Measurements from ENCODE around the gene MED15.
"Not testable (repeated sequence)": the region's sequence is repeated elsewhere in the genome, so short reads cannot be mapped to it uniquely, and the experiment has no call there.

MED15 gene

DNA sequence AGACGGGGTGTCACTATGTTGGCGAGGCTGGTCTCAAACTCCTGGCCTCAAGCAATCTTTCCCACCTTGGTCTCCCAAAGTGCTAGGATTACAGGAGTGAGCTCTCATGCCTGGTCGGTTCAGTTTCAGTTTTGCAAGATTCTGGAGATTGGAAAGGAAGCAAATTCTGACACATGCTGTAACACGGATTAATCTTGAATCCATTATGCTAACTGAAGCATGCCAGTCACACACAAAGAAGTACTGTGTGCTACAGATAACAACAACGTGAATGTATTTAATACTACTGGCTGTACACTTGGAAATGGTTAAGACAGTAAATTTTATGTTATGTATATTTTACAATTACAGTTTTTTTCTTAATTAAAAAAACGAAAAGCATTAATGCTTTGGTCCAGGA lies 107.6 kb downstream of the MED15 start:
- Histone ChIP-seq H3K36me3 (ENCODE audit: control insufficient read depth in 2 of 2, insufficient read depth in 2 of 2, low read length in 2 of 2) (no peaks in the 10 kb centered on the region), H3K4me3 (ENCODE audit: low read length in 2 of 2) (no peak overlapping the region)

GRCh38 chr22:20615533-20616450 lies 108.4 kb downstream of the MED15 start:
- Histone ChIP-seq H3K9ac (ENCODE audit: low read depth in 1 of 2, low read length in 2 of 2) (no peak overlapping the region), H3K36me3 (ENCODE audit: control insufficient read depth in 2 of 2, insufficient read depth in 2 of 2, low read length in 2 of 2) (no peaks in the 10 kb centered on the region), H3K9me3 (ENCODE audit: control insufficient read depth in 2 of 2, low read length in 2 of 2) (no peaks in the 10 kb centered on the region), H3K4me1 (ENCODE audit: control insufficient read depth in 2 of 2, insufficient read depth in 2 of 2, low read length in 2 of 2) (no peaks in the 10 kb centered on the region), H3K4me3 (ENCODE audit: low read length in 2 of 2) (no peak overlapping the region), H3K27me3 (ENCODE audit: control insufficient read depth in 2 of 2, insufficient read depth in 2 of 2, low read length in 2 of 2) (no peaks in the 10 kb centered on the region), H3K27ac (ENCODE audit: low read depth in 2 of 2, low read length in 2 of 2) (no peak overlapping the region)

More for the DNA sequence above, 107.6 kb downstream of the MED15 start:
- Histone ChIP-seq H3K9me3 (ENCODE audit: control insufficient read depth in 2 of 2, low read length in 2 of 2) (no peaks in the 10 kb centered on the region), H3K27ac (ENCODE audit: low read depth in 2 of 2, low read length in 2 of 2) (no peak overlapping the region), H3K4me1 (ENCODE audit: control insufficient read depth in 2 of 2, insufficient read depth in 2 of 2, low read length in 2 of 2) (no peaks in the 10 kb centered on the region), H3K9ac (ENCODE audit: low read depth in 1 of 2, low read length in 2 of 2) (no peak overlapping the region), H3K27me3 (ENCODE audit: control insufficient read depth in 2 of 2, insufficient read depth in 2 of 2, low read length in 2 of 2) (no peaks in the 10 kb centered on the region)

DNA sequence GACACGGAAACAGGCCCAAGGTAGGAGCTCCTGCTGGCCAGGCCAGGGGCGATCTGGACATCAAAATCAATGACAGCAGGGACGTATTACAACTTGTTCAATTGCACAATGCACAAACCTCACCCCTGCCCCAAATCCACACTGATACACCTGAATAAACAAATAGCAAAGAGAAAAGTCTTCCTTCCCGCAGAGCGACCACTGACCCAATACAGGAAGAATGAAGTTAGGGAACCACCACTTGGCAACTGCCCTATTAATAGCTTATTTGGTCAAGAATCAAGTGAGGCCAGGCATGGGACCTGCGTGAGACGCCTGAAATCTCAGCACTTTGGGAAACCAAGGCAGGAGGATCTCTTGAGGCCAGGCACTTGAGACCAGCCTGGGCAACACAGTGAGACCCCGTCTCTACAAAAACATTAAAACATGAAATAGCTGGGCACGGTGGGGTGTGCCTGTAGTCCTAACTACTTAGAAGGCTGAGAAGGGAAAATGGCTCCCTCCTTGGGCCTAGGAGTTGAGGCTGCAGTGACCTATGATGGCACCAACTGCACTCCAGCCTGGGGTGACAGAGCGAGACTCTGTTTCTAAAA lies 109.1 kb downstream of the MED15 start:
- Histone ChIP-seq H3K27ac (ENCODE audit: low read depth in 2 of 2, low read length in 2 of 2) (no peak overlapping the region), H3K9me3 (ENCODE audit: control insufficient read depth in 2 of 2, low read length in 2 of 2) (no peaks in the 10 kb centered on the region), H3K27me3 (ENCODE audit: control insufficient read depth in 2 of 2, insufficient read depth in 2 of 2, low read length in 2 of 2) (no peaks in the 10 kb centered on the region), H3K9ac (ENCODE audit: low read depth in 1 of 2, low read length in 2 of 2) (no peak overlapping the region), H3K36me3 (ENCODE audit: control insufficient read depth in 2 of 2, insufficient read depth in 2 of 2, low read length in 2 of 2) (no peaks in the 10 kb centered on the region), H3K4me3 (ENCODE audit: low read length in 2 of 2) (no peak overlapping the region), H3K4me1 (ENCODE audit: control insufficient read depth in 2 of 2, insufficient read depth in 2 of 2, low read length in 2 of 2) (no peaks in the 10 kb centered on the region)

DNA sequence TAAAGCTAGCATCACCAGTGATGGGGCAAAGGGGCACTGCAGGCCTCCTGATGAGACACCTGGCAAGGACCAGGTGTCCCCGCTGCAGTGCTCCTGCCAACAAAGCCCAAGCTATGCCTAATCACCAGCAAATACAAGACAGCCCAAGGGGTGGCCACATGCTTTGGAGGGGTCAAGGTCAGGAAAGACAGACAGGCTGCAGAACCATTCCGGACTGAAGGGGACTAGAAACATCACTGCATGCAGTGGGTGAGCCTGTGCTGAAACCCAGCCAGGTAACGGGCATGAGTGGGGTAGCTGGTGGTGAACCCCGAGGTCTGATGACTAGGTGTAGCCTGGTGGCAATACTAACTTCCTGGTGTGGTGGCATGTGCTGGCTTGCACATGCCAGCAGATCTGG lies 111.1 kb downstream of the MED15 start:
- no peak overlapping the region for H3K9ac ChIP-seq (ENCODE audit: low read depth in 1 of 2, low read length in 2 of 2)
- H3K27ac ChIP-seq (ENCODE audit: low read depth in 2 of 2, low read length in 2 of 2), result no peak overlapping the region

GRCh38 chr22:20619045-20619892 lies 111.9 kb downstream of the MED15 start:
- Histone ChIP-seq H3K4me3 (ENCODE audit: low read length in 2 of 2) (no peak overlapping the region), H3K27me3 (ENCODE audit: control insufficient read depth in 2 of 2, insufficient read depth in 2 of 2, low read length in 2 of 2) (no peaks in the 10 kb centered on the region), H3K9ac (ENCODE audit: low read depth in 1 of 2, low read length in 2 of 2) (no peak overlapping the region), H3K4me1 (ENCODE audit: control insufficient read depth in 2 of 2, insufficient read depth in 2 of 2, low read length in 2 of 2) (no peaks in the 10 kb centered on the region), H3K27ac (ENCODE audit: low read depth in 2 of 2, low read length in 2 of 2) (no peak overlapping the region), H3K36me3 (ENCODE audit: control insufficient read depth in 2 of 2, insufficient read depth in 2 of 2, low read length in 2 of 2) (no peaks in the 10 kb centered on the region), H3K9me3 (ENCODE audit: control insufficient read depth in 2 of 2, low read length in 2 of 2) (no peaks in the 10 kb centered on the region)

More for the DNA sequence above, 111.1 kb downstream of the MED15 start:
- Histone ChIP-seq H3K4me1 (ENCODE audit: control insufficient read depth in 2 of 2, insufficient read depth in 2 of 2, low read length in 2 of 2) (no peaks in the 10 kb centered on the region), H3K27me3 (ENCODE audit: control insufficient read depth in 2 of 2, insufficient read depth in 2 of 2, low read length in 2 of 2) (no peaks in the 10 kb centered on the region), H3K36me3 (ENCODE audit: control insufficient read depth in 2 of 2, insufficient read depth in 2 of 2, low read length in 2 of 2) (no peaks in the 10 kb centered on the region), H3K9me3 (ENCODE audit: control insufficient read depth in 2 of 2, low read length in 2 of 2) (no peaks in the 10 kb centered on the region), H3K4me3 (ENCODE audit: low read length in 2 of 2) (no peak overlapping the region)

DNA sequence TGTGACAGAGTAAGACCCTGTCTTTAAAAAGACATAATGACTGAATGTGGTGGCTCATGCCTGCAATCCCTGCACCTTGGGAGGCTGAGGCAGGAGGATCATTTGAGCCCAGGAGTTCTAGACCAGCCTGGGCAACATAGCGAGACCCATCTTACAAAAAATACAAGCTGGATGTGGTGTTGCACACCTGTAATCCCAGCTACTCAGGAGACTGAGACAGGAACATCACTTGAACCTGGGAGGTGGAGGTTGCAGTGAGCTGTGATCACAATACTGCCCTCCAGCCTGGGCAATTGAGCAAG lies 112.4 kb downstream of the MED15 start:
- not testable (repeated sequence) for H3K9ac ChIP-seq (ENCODE audit: low read depth in 1 of 2, low read length in 2 of 2); H3K27me3 ChIP-seq (ENCODE audit: control insufficient read depth in 2 of 2, insufficient read depth in 2 of 2, low read length in 2 of 2); H3K4me1 ChIP-seq (ENCODE audit: control insufficient read depth in 2 of 2, insufficient read depth in 2 of 2, low read length in 2 of 2); H3K4me3 ChIP-seq (ENCODE audit: low read length in 2 of 2); H3K36me3 ChIP-seq (ENCODE audit: control insufficient read depth in 2 of 2, insufficient read depth in 2 of 2, low read length in 2 of 2); H3K27ac ChIP-seq (ENCODE audit: low read depth in 2 of 2, low read length in 2 of 2); H3K9me3 ChIP-seq (ENCODE audit: control insufficient read depth in 2 of 2, low read length in 2 of 2)

DNA sequence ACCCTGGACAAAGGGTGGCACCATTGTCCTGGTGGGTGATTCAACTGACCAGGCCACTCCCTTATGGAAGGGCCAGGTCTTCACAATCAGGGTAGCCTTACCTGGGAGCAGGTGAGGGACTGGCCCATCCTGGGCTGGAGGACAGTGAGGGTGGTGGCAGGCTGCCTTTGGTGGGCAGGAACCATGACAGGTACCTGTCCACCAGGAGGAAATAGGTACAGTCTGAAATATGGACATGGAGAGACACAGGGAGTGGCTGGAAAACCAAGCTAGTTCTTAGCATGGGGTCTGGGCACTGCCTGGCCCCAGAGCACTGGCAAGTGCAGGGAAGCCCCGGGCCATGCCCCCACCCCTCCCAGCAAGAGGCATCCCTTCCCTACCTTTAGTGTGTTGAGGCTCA lies 113.8 kb downstream of the MED15 start:
- Histone ChIP-seq H3K9me3 (ENCODE audit: control insufficient read depth in 2 of 2, low read length in 2 of 2) (no peaks in the 10 kb centered on the region), H3K9ac (ENCODE audit: low read depth in 1 of 2, low read length in 2 of 2) (no peak overlapping the region)

DNA sequence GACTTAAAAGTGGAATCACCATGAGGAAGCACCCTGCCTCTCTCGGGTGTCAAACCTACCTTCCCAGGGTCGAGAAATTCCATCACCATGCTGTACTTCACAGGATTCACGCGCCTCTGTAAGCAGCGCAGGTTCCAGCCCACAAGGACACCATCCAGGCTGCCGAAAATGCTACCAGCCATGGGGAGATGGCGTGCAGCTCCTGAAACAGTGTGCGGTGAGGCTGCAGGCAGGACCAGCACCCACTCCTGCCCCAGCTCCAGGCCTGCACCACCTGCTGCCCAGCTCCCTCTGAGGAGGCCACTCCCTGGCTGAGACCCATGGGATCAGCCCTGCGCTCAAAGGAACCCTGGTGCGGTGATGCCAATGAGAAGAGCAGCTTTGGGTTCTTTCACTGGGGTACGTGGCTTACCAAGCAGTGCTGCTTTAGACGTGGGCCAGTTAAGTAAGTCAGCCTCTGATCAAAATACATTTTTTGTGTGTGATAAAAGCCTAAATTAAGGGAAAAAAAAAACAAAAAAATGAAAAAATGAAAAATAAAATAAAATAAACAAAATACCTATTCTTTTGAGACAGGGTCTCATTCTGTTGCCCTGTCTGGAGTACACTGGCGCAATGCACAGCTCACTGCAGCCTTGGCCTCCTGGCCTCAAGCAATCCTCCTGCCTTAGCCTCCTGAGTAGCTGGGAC lies 115.4 kb downstream of the MED15 start:
- H3K4me1 ChIP-seq (ENCODE audit: control insufficient read depth in 2 of 2, insufficient read depth in 2 of 2, low read length in 2 of 2), result no peaks in the 10 kb centered on the region
- no peak overlapping the region for H3K4me3 ChIP-seq (ENCODE audit: low read length in 2 of 2)
- no peaks in the 10 kb centered on the region for H3K27me3 ChIP-seq (ENCODE audit: control insufficient read depth in 2 of 2, insufficient read depth in 2 of 2, low read length in 2 of 2)
- no peak overlapping the region for H3K9ac ChIP-seq (ENCODE audit: low read depth in 1 of 2, low read length in 2 of 2)
- no peaks in the 10 kb centered on the region for H3K9me3 ChIP-seq (ENCODE audit: control insufficient read depth in 2 of 2, low read length in 2 of 2)
- no peak overlapping the region for H3K27ac ChIP-seq (ENCODE audit: low read depth in 2 of 2, low read length in 2 of 2)
- H3K36me3 ChIP-seq (ENCODE audit: control insufficient read depth in 2 of 2, insufficient read depth in 2 of 2, low read length in 2 of 2), result no peaks in the 10 kb centered on the region

More for the DNA sequence above, 113.8 kb downstream of the MED15 start:
- H3K27ac ChIP-seq (ENCODE audit: low read depth in 2 of 2, low read length in 2 of 2), result no peak overlapping the region
- H3K4me3 ChIP-seq (ENCODE audit: low read length in 2 of 2), result no peak overlapping the region
- H3K4me1 ChIP-seq (ENCODE audit: control insufficient read depth in 2 of 2, insufficient read depth in 2 of 2, low read length in 2 of 2), result no peaks in the 10 kb centered on the region
- H3K36me3 ChIP-seq (ENCODE audit: control insufficient read depth in 2 of 2, insufficient read depth in 2 of 2, low read length in 2 of 2), result no peaks in the 10 kb centered on the region
- no peaks in the 10 kb centered on the region for H3K27me3 ChIP-seq (ENCODE audit: control insufficient read depth in 2 of 2, insufficient read depth in 2 of 2, low read length in 2 of 2)

DNA sequence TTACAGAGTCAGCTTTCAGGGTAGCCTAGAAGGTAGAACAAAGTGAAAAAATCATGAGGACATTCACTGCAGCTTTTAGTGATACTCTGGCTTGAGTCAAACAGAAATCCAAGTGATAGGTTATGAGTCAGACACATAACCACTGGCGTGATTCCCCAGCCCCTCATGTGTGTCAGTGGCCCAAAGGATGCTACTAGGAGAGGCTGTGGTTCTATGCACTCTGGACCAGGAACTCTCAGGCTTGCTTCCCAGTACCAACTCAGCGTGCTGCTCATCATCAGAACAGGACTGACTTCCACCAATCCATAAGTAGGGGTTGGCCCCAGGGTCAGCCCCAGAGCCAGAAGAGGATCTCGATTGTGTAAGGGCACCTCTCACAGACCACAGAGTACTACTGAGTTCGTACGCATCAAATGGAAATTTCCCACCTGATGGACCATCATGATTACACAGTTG lies 116.8 kb downstream of the MED15 start:
- H3K27me3 ChIP-seq (ENCODE audit: control insufficient read depth in 2 of 2, insufficient read depth in 2 of 2, low read length in 2 of 2), result no peaks in the 10 kb centered on the region

More for the DNA sequence above, 116.8 kb downstream of the MED15 start:
- no peak overlapping the region for H3K9ac ChIP-seq (ENCODE audit: low read depth in 1 of 2, low read length in 2 of 2)
- H3K9me3 ChIP-seq (ENCODE audit: control insufficient read depth in 2 of 2, low read length in 2 of 2), result no peaks in the 10 kb centered on the region
- H3K27ac ChIP-seq (ENCODE audit: low read depth in 2 of 2, low read length in 2 of 2), result no peak overlapping the region
- no peaks in the 10 kb centered on the region for H3K4me1 ChIP-seq (ENCODE audit: control insufficient read depth in 2 of 2, insufficient read depth in 2 of 2, low read length in 2 of 2)
- H3K36me3 ChIP-seq (ENCODE audit: control insufficient read depth in 2 of 2, insufficient read depth in 2 of 2, low read length in 2 of 2), result no peaks in the 10 kb centered on the region
- H3K4me3 ChIP-seq (ENCODE audit: low read length in 2 of 2), result no peak overlapping the region

Data from mucosa of rectum (tissue), 2 donors.